CD4-positive, alpha-beta T cell treated with Interleukin-6 at 100 ng/mL for 8 hours (primary cell): ENCODE measurements around the gene TEX264.

Source experiments
- DNase-seq: peaks from one replicate; pipeline ENCODE4 v3.0.0-alpha.2; 2020; ENCODE audit warnings: mixed read lengths, low spot score

Gene TEX264

DNA sequence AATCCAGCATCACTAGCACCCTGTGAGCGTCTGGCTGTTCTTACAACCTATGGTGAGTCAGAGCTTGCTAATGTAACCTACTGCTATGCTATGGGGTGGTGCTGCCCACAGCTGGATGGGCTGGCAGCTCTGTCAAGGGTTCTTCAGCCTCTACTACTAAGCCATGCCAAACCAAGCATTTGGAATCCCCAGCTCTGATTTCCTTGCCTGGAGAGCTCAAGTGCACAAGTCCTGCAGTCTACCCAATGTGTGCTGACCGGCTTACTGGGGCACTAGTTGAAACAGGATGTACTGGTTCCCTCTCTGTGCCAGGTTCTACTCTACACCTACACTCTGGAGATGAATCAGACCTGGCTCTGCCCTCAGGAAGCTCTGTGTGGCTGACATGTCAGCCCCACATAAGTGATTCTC, 4.2 kb downstream of the TEX264 start:
- DNase-seq: no peak

DNA sequence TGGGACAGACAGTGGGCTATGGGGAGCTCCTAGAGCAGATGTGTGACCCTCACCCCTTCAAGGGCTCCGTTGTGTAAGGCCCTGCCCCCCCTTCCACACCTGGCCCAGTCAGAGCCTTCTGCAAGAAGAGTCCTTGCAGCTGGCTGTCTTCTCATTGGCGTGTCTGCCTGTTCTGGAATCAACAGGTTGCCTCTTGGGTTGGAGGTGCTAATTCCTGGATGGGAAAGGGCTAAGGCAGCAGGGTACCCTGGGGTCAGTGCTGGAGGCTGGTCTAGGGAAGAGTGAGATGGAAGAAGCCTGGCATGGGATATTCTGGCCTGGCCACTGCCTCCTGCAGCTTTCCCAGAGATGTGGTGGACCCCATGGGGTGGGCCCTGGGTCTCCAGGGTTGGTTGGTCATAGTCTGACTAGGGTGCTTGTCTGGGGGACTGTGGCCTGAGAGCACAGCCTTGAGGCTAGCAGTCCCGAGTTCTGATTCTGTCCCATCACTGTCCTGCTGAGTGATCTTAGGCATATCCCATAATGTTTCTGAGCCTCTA, 5.1 kb downstream of the TEX264 start:
- DNase-seq: no peak

DNA sequence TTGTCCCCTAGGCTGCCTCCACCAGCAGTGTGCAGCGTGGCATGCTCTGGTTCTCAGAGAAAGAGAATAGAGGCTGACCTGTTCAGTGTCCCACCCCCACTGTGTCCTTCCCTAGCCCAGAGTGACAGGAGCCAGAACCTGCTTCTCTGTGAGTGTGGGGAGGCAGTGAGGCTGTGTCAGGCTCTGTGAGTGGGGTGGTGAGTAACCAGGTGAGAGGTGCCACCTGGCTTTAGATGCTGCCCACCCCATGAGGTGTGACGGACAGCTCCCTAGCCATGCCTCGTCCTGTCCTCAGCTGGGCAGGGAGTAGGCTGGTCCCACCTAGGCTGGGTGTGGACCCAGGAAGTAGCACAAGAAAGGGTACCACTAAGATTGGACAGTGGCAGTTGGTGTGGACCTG, 6.3 kb downstream of the TEX264 start:
- DNase-seq: no peak

DNA sequence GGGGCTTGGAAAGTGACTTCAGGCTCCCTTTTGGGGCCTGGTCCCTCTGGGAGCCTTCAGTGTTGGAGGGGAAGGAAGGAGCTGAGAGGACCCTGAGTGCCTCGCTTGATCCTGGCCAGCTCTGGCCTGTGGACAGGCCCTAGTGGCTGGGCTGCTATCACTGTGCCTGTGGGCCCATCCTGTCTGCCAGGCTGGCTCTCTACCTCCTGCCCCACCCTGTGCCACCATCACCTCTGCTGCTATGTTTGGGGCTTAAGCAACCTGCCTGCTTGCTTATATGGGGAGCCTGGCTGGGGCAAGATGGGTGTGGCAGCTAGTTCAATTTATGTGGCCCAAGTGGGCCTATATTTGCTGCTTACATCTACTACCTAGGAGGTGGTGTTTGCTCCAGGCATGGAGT, 7.1 kb downstream of the TEX264 start:
- no peak for DNase-seq

DNA sequence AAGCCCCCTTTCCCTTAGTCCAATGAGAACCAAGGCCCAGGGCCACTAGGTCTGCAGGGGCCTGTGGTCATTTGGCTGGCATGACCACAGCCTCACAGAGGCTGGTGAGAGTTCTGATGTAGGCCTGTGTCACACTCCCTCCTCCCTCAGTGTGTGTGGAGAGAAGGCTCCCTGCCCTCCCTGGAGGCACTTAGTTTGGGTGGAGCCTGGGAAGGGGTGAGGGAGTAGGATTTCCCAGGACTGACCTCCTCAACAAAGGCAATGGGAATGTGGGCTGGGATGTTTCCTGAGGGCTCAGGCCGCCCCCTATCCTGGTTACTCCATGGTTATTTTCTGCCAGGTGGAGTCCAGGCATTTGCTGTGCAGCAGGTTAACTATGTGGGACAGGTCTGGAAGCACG, 7.6 kb downstream of the TEX264 start:
- DNase-seq: no peak

DNA sequence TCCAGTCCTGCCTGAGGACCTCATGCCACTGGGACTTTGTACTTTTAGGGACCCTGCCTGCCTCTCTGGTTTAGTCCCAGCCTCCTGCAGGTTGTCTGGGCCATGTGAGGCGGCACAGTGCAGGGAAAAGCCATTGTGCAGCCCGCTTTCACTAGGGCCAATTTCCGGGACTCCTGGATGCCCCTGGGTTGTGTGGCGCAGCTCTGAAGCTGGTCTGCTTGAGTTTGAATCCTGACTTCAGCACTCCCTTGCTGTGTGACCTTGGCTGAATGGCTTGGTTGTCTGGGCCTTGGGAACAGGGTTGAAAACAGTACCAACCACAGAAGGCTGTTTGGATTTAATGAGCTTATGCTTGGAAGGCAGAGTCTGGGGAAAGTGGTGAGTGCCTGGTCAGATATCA, 8.3 kb downstream of the TEX264 start:
- DNase-seq: no peak

DNA sequence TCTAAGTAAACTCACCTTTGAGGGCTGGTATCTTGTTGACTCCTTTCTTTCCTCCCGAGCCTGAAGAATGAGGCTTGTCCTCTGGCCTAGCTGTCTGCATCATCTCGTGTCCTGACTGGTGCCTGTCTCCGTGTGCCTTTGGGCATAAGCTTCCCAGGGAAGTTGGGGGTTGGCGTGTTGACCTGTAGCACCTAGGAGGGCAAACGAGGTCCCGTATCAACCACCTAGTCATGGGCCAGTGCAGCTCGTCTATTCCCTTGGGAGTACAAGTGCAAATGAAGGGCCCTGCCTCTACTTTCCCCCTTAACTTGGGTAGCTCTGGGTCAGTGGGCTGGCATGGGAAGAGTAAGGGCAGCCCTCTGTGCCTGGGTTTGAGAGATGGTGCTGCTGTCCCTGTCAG, 8.7 kb downstream of the TEX264 start:
- DNase-seq: no peak

DNA sequence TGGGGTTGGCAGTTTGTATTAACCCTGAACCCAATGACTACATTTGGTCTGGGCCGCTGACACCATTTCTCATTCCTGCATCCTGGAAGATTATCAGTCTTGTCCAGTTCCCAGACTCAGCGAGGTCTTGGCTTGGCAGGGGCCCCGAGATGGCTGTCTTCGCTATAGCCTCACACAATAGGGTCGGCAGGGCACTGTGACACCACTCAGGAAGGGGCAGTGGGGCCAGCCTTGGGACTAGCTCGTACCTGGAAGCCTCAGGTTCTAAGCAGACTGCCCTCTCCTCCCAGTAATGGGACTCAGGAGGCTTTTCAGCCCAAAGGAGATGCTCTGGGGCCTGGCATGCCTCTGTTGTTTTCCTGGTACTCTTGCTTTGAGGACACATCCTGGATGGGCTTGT, 9.1 kb downstream of the TEX264 start:
- DNase-seq: no peak

DNA sequence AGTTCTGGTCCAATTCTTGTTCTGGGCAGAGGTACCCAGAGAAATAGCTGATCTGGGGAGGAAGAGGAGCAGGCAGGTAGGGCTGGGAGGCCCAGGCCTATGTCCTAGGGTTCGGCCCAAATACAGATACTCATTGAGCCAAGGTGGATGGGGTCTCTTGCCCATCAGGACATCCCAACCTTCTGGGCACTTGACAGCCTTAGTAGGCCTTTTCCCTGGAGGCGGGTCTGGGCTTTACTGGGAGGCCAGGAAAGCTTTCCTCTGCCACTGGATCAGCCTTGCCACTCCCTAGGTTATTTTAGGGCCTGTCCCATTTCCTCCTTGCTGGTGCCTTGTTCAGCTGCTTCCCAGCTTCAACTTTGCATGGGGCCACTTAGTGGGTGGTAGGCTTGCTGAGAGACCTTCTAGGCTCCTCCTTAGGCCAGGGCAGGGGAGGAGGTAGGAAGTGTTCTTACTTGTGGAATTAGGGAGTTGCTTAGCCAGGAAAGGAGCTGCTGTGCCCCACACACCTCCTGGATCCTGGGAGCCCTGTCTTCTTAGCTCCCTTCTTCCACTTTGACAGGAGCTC, 9.7 kb downstream of the TEX264 start:
- no peak for DNase-seq

DNA sequence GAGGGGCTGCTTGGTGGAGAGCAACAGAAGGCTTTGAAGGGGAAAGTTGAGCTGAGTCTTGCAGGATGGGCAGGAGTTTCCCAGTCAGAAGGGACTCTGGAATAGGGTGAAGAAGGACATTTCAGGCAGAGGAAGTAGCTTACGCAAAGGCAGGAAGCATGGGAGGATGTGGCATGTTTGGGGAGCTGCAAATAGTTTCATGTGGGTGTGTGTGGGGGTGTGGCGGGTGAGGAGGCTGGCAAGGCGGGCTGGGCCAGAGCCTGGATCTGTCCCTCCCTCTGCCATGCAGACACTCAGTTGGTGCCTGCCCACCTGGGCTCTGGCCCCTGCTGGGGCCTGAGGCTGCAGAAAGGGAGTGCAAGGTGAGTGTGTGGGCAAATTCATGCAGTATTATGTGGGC, 10.4 kb downstream of the TEX264 start:
- DNase-seq: peak; percentile 70

DNA sequence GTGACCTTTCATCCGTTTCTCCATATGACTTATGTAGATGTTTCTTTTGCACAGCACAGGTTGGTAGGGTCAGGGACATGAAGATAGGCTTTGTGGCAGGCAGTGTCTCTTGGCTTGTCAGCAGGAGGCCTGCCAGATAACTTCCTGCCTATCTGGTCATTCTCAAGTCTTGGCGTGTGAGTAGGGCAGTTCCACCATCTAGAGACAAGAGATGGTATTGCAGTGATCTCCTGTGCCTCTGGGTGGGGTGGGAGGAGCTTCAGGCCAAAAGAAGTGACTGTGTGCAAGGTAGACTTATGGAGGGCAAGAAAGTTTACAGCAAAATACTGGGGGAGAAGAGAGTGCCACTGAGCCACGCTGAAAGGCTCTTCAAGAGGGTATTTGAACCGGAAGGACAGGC, 11.0 kb downstream of the TEX264 start:
- DNase-seq: peak; percentile 85

DNA sequence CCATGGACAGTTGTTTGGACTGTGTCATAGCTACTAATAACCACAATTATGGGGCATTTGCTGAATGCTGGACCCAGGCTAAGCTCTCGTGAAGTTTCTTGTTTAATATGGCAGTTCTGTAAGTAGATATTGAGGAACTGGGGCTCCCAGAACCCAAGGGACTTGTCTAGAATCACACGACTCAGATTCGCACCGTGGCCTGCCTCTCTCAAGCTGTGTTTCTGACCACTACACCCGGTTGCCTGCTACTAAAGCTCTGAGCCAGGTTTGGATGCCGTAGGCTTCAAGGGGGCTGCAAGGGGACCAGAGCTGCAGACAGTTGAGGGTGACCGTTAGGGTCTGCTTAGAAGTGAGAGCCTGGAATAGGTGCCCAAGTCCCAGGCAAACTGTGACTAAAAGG, 11.5 kb downstream of the TEX264 start:
- DNase-seq: no peak

DNA sequence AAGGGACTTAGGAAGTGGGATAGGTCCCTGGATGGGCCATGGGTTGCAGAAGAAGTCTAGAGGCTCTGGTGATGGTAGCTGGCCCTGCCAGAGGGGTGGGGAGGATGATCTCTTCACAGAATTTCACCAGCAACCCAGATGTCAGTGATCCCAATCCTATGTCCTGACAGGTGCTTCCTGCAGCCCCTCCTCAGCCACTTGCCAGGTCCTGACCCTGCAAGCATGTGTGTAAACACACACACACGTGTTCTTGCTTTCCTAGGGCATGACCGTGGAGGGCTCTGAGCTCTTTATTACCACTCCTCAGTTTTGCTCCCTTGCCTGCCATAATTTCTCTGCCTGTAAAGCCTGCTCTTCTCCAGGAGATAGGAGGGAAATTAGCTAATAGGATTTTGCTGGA, 12.5 kb downstream of the TEX264 start:
- DNase-seq: no peak

DNA sequence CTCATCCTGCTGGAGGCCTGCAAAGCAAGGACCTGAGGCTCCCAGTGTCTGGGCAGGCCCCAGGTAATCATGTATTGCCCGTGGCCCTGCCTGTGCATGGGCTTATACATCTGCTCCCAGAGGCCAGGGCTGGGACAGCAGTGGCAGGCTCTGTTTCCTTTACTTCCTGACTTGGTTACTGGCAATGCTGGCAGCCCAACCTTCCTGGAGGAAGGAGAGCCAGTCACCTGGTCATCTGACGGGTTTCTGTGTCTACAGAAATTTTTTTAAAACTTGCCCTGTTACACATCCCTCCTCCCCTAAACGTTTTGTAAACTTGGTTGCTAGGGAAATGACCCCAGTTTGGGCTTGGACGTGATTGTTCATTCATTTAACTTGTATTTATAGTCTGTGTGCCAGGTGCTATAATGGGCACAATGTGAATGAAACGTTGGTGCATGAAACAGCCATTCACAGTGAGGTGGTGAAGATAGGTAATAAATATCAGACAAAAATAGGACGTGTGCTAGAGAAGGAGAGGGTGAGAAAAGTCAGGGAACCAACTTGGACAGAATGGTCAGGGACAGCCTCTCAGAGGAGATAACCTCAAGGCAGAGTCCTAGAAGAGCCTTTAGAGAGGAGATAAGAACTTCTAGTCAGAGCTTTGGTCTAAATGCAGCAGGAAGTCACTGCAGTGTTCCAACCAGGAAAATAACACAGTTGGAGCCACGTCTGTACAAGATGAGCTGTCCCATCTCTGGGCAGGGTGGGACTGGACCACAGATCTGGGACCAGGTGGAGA, 14.1 kb downstream of the TEX264 start:
- DNase-seq: no peak

DNA sequence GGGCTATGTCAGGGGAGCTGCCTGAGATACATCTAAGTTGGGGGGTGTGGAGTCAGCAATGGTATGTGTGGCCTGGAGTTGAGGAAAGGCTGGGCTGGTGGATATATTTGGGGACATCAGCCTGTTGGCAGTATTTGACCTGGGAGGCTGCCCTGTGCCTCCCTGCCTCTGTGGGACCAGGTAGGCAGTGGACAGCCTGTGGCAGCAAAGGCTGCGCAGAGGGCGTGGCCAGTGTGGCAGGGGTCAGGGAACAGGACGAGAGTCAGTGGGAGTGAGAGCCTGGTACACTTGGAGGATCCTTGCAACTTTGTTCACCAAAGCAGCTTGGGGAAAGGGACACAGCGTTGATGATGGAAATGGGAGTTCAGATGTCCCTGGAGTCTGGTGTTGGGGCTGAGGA, 15.0 kb downstream of the TEX264 start:
- DNase-seq: no peak

DNA sequence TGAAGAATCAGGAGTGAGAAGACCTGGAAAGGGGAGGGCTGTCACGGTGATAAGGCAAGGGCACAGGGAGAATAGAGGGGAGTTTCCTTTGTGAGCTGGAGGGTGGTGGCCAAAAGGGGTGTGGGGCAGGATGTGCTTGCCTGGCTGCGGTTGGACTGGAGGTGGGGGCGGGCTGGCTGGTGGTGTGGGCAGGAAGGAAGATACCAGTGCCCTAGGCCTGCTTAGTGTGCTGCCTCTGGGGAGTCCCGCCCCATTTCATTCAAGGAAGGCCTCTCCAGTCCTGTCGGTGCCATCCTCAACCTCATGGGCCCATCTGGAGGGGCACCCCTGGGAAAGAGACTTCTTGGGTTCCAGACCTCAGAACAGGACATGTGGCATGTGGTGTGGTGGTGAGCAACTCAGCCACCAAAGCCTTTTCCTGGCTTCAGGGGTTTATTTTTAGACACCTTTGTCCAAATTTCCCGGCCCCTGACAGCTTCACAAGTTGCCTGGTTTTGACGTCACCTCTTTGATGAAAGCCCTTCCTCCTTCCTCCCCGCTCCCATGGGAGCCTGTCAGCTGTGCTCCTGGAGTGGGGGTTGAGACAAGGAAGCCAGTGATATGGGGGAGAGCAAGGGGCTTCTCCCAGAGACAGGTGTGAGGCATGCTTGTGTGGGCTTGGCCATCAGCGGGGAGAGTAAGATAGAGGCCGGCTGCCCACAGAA, 15.6 kb downstream of the TEX264 start:
- peak; percentile 90 for DNase-seq

DNA sequence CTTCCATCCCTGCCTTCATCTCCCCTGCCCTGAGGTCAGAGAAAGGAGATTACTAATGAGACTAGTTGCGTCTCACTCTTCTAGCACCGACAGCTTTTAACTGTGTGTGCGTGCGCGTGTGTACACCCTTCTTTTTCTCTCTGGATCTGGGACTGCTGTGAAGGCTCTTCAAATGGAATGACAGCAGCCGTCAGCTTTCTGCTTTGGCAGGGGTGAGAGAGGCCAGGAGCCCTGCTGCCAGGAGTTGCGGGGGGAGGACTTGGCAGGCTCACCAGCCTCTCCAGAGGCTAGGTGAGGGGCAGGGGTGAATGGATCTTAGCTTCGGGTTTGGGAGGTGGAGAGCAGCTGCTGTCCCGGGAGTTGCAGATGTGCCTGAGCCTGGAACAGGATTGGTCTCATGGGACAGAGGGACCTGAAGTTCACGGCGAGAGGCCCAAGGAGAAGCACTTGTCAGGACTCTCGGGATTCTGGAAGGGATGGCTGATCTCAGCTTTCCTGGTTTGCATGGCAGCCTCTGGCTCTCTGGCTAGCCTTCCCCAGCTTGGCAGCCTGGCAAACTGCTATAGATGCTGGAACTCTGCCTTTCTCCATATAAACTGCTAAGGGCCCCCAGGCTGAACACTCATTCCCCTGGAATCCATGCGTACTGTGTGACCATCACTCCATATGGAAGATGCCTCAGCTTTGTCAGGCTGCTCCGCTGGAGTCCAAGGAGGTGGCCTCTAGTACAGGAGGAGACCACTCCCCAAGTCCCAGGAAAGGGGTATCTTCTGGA, 16.6 kb downstream of the TEX264 start:
- no peak for DNase-seq

DNA sequence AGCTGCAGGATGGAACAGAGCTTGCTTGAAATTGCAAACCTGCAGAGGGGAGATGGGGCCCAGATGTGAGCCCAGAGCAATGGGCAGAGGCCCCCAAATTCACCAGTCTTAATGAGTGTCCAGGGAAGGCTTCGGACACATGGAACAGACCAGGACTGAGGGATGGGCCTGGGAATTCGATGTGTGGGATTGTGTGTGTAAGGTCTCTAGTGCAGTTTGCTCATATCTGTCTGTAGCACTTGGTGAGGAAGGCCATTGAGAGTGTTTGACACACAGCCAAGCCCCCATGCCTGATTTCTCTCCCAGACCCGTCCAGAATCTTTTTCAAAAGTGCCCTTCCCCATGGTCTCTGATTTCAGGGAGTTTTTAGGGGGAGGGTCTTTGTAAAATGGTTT, 17.2 kb downstream of the TEX264 start:
- no peak for DNase-seq

DNA sequence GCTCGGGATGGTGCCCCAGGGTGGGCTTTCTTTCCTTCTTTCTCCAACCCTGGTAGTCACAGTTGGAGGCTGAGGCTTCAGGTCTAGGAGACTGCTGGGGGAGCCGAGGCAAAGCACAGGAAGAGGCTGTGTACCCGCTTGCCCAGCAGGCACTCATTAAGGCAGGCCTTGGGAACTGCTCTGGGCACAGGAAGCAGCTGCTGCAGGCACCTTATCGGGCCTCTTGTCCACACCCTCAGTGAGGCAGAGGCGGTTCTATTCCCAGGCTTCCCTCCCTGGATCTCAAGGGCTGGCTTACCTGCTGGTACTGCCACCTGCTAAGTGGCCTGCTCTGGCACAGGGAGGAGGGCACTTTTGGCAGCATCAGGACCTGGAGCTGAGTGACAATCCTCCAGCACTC, 20.0 kb downstream of the TEX264 start:
- DNase-seq: no peak

DNA sequence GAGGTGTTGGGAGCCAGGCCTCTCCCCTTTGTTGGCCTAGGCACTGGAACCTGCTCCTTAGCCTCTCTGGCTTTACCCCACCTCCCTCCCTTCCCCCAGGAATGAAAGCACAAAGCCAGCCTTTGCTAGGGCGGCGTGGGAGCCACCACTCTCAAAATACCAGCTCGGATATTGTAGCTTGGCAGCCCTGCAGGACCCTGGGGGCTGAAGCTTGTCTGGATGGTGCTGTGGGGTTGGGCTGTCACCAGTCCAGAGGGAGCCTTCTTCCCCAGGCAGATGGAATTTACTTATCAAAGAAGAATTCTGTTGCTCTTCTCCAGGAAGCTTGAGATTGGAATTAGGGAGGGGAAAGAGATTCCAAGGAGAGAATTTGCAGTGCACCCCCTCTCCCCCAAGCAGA, 20.9 kb downstream of the TEX264 start:
- no peak for DNase-seq

DNA sequence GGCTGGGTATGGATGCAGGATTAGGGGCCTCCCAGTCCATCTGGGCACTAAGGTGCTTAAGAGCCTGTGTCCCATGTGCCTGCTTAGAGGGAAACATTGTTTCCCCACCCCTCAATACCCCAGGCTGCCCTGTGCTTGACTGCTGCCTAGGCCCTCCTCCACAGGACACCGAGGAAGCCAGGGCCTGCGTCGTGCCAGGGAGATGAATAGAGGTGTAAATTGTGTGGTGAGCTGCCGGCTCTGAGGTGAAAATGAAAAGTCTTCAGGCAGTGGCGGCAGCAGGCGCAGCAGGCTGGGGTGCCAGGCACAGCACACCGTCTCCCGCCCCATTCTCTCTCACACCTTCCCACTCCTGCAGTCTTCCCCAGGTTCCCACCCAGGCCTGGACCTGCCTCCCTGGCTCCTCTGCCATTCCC, 21.9 kb downstream of the TEX264 start:
- DNase-seq: no peak

DNA sequence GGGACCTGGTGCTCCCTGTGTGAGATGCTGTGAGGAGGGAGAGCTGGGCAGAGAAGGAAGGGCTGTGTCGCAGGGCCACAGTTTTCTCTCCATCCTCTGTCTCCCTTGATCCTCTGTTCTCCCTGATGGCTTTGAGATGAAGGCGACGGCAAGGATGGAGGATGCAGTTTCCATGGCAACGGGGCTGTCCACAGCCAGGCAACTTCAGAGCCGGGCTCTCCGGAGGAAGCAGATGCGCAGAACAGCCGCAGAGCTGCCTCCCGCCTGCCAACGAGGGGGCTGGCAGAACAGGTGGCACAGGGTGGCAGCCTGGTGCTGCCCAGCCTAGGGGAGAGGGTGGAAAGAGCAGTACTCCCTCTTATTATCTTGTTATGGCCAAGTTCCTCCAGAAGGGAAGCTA, 25.9 kb downstream of the TEX264 start:
- DNase-seq: no peak
